HepG2 (cell line): ENCODE data around the gene STRN3. TPM values are rescaled to one million over a fixed set of nuclear protein-coding genes. Genes with fewer than 3 reads are reported as not detected.

Source experiments
- ATAC-seq: fragments of 200-7000 bp; cut with Tn5 transposase; 3 replicates; pipeline ENCODE4 v1.9.1; 2020; ENCODE audit warnings: mild to moderate bottlenecking, moderate library complexity
- BruUV-seq: library from RNA; stranded (reverse); fragments of 400-500 nt; replicated peaks from 2 replicates; lab custom pipeline; 2021; lab: Mats Ljungman, UMichigan
- CTCF ChIA-PET: fragments of 300-600 bp; formaldehyde crosslinking; extraction: SDS; loops from one replicate; lab custom pipeline; 2021; ENCODE audit warnings: low total read pairs, inconsistent platforms, low intra/inter-chr PET ratio; lab: Yijun Ruan, JAX
- POLR2A ChIA-PET: fragments of 350-600 bp; sonication (Branson Sonifier 250); formaldehyde crosslinking; loops from one replicate; lab custom pipeline; 2020; ENCODE audit warnings: antibody characterized with exemption, inconsistent platforms; lab: Yijun Ruan, JAX
- DNase-seq: peaks from one replicate; pipeline ENCODE4 v3.0.0-alpha.2; 2015; ENCODE audit warnings: low spot score
- FAIRE-seq: peaks from 3 replicates; lab custom pipeline; 2011; peaks lifted over from hg19 to GRCh38; lab: Jason Lieb, UNC
- H2AFZ ChIP-seq: one replicate; pipeline ENCODE4 v1.6.1; 2011; ENCODE audit warnings: low read length, inconsistent platforms
- H3K27ac ChIP-seq: fragments of 300-600 bp; 3 replicates; pipeline ENCODE4 v1.8.0; 2011; ENCODE audit warnings: mixed run types, mild to moderate bottlenecking, mixed read lengths, low read length, inconsistent platforms; ENCODE audit not compliant: insufficient read depth; ENCODE audit errors: extremely low read length
- H3K27me3 ChIP-seq, 2 experiments: fragments of 200-600 bp in 1 of 2; 2 replicates in 1 of 2; 3 replicates in 1 of 2; pipeline versions ENCODE4 v1.6.0 to v1.8.0; 2011; ENCODE audit warnings: low read length in 2 of 2, mild to moderate bottlenecking in 2 of 2, moderate library complexity in 2 of 2, inconsistent platforms in 1 of 2; ENCODE audit not compliant: insufficient read depth in 2 of 2, control insufficient read depth in 1 of 2
- H3K36me3 ChIP-seq, 2 experiments: fragments of 200-600 bp in 1 of 2; replicated peaks in 1 of 2; 2 replicates in 1 of 2; 3 replicates in 1 of 2; pipeline versions ENCODE4 v1.5.1 to v1.8.0; 2011; ENCODE audit warnings: low read length in 2 of 2, inconsistent platforms in 1 of 2; ENCODE audit not compliant: insufficient read depth in 2 of 2, control insufficient read depth in 1 of 2
- H3K4me1 ChIP-seq: 2 replicates; pipeline ENCODE4 v1.5.1; 2012; ENCODE audit warnings: low read length, inconsistent platforms; ENCODE audit not compliant: insufficient read depth
- H3K4me2 ChIP-seq: 2 replicates; pipeline ENCODE4 v1.6.0; 2011; ENCODE audit warnings: low read depth, low read length, inconsistent platforms
- H3K4me3 ChIP-seq, 3 experiments: fragments of 200-600 bp in 1 of 3; sonication (generic), shearing (Covaris generic) in 1 of 3; replicated peaks in 1 of 3; 2 replicates each; pipeline ENCODE4 v1.5.1; 2011 to 2016; ENCODE audit warnings: low read length in 3 of 3, inconsistent platforms in 2 of 3, low read depth in 2 of 3, mild to moderate bottlenecking in 2 of 3, control low read depth in 1 of 3, mixed read lengths in 1 of 3; ENCODE audit not compliant: insufficient read depth in 1 of 3
- H3K79me2 ChIP-seq: one replicate; pipeline ENCODE4 v1.6.1; 2011; ENCODE audit warnings: low read length, inconsistent platforms; ENCODE audit not compliant: insufficient read depth
- H3K9ac ChIP-seq: 2 replicates; pipeline ENCODE4 v1.6.0; 2011; ENCODE audit warnings: mild to moderate bottlenecking, low read depth, low read length, inconsistent platforms; ENCODE audit not compliant: insufficient read depth
- H3K9me3 ChIP-seq: 2 replicates; pipeline ENCODE4 v1.5.1; 2012; ENCODE audit warnings: mild to moderate bottlenecking, low read length
- H4K20me1 ChIP-seq: 2 replicates; pipeline ENCODE4 v1.6.0; 2011; ENCODE audit warnings: inconsistent platforms, mild to moderate bottlenecking, low read length, moderate library complexity; ENCODE audit not compliant: insufficient read depth
- GABPB1 ChIP-seq: IDR thresholded peaks from 2 replicates; pipeline ENCODE4 v1.6.1; 2016; ENCODE audit warnings: mild to moderate bottlenecking, missing genetic modification reagents, moderate library complexity, missing compliant biosample characterization
- HMGXB3 ChIP-seq: sonication (generic); formaldehyde crosslinking; IDR thresholded peaks from 2 replicates; pipeline ENCODE4 v1.4.0; 2020; ENCODE audit warnings: missing genetic modification reagents, borderline replicate concordance
- POGZ ChIP-seq: sonication (generic); formaldehyde crosslinking; IDR thresholded peaks from 2 replicates; pipeline ENCODE4 v1.4.0; 2020; ENCODE audit warnings: mild to moderate bottlenecking, missing genetic modification reagents
- RBM22 ChIP-seq: fragments of 200-400 bp; formaldehyde crosslinking; optimal IDR thresholded peaks from 2 replicates; pipeline ENCODE3; 2017; ENCODE audit warnings: mild to moderate bottlenecking, low read length, moderate library complexity
- WGBS: methylation state at CpG from one replicate; pipeline ENCODE4 v1.1.6; 2017; ENCODE audit warnings: low lambda C conversion rate; 5-methylcytosine and 5-hydroxymethylcytosine counted together
- in situ Hi-C: cut with HindIII; loops from 2 replicates; pipeline ENCODE4 v1.10.0; 2017; ENCODE audit warnings: low pct_unique_long_range_greater_than_20kb; ENCODE audit not compliant: extremely low pct_ligation_motif_present
- intact Hi-C: fragments of 100-400 bp; cut with micrococcal nuclease; formaldehyde crosslinking; loops from one replicate; pipeline ENCODE4 v1.10.0; 2022; ENCODE audit not compliant: unreplicated experiment
- polyA plus RNA-seq, 8 experiments: library from polyadenylated mRNA; depleted of rRNA in 3 of 8; stranded (reverse) in 7 of 8; unstranded in 1 of 8; fragments of >200 nt; fragmentation: Illumina TruSeq in 4 of 8; extraction: Trizol in 4 of 8; gene quantifications; 2 replicates each; pipeline versions ENCODE4 v1.2.1 to v1.2.3, GENCODE V29; 2011 to 2016; ENCODE audit warnings: low read depth in 4 of 8, missing spikeins in 1 of 8, mixed read lengths in 1 of 8; ENCODE audit not compliant: insufficient read depth in 1 of 8
- total RNA-seq, 5 experiments: library from RNA; depleted of rRNA; stranded (reverse); fragments of >200 nt; fragmentation: Illumina TruSeq; extraction: Trizol; gene quantifications; 2 replicates each; pipeline ENCODE4 v1.2.3, GENCODE V29; 2016; ENCODE audit warnings: low read depth in 1 of 5

STRN3 gene
- total and polyA plus RNA-seq, 2 of the 13 experiments (the other 11 are each of a cell fraction or from before 2014, with no cell fraction given): 49.4 to 123 TPM

GRCh38 chr14:30982533-30982932 is 43.6 kb downstream of the STRN3 start:
- intact Hi-C loops: loop anchor here (5.0 to 10.0 kb wide), 2 partner anchors 120 to 372 kb away; no protein-coding TSS in a partner anchor

More at GRCh38 chr14:30982533-30982932, 43.6 kb downstream of the STRN3 start:
- Histone ChIP-seq H3K4me2 (no peak overlapping the region), H3K9ac (no peak overlapping the region), H2AFZ (no peak overlapping the region), H3K4me3 (no peak overlapping the region), H3K27ac (no peak overlapping the region)
- ChIA-PET CTCF (interaction anchor here (1.1 to 5.8 kb wide), 2 partner anchors 99 to 104 kb away, joined by 3 to 102 read pairs; no protein-coding TSS in a partner anchor), POLR2A (interaction anchor here (3.2 kb wide), 1 partner anchor 44 kb away, joined by 20 read pairs; the partner anchor contains the start of genes AP4S1 and STRN3)
- 97% methylated on average over 7 of the region's 7 CpGs for WGBS
- in situ Hi-C loops: loop anchor here (5.0 kb wide), 1 partner anchor 100 kb away; no protein-coding TSS in a partner anchor
- no TSS peak for BruUV-seq
- ATAC-seq (no peak), FAIRE-seq (no peak)
- TF ChIP-seq HMGXB3 (no peak), RBM22 (peak; percentile 84), POGZ (CRISPR knock-in tag) (0 out of 2 replicates have a peak, but pooled peaks have one; percentile 13), GABPB1 (CRISPR knock-in tag) (0 out of 2 replicates have a peak, but pooled peaks have one; percentile 3)
- TF ChIP-seq, all 625 proteins: peak for 3
- peaks cover 79% of the 10 kb centered on the region for H4K20me1 ChIP-seq
- no peaks in the 10 kb centered on the region for H3K27me3 ChIP-seq
- no peak for DNase-seq
- peaks cover 0 to 9% of the 10 kb centered on the region in 2 experiments; a peak in 2 of 5 replicates for H3K36me3 ChIP-seq
- H3K9me3 ChIP-seq: no peaks in the 10 kb centered on the region
- H3K79me2 ChIP-seq: peaks cover 95% of the 10 kb centered on the region
- peaks cover 17% of the 10 kb centered on the region for H3K4me1 ChIP-seq
